Tibial nerve (tissue), 4 donors: Measurements from ENCODE around the gene HAUS7.

ENCODE experiments used
- EP300 ChIP-seq, 2 donors: sonication (generic); formaldehyde crosslinking; IDR thresholded peaks; one replicate each; pipeline ENCODE4 v1.6.1; 2017; ENCODE audit warnings: antibody characterized with exemption in 2 of 2, mild to moderate bottlenecking in 1 of 2
- TF ChIP-seq, protein P1 (sequence below), 5 experiments: fragments of 200-600 bp in 3 of 5; fragments of 450-650 bp in 2 of 5; sonication (generic) in 3 of 5; IDR thresholded peaks; one replicate each; pipeline ENCODE4 v1.5.1; 2016 to 2019; ENCODE audit warnings: antibody characterized with exemption in 5 of 5, mild to moderate bottlenecking in 3 of 5, moderate library complexity in 2 of 5

DNA sequence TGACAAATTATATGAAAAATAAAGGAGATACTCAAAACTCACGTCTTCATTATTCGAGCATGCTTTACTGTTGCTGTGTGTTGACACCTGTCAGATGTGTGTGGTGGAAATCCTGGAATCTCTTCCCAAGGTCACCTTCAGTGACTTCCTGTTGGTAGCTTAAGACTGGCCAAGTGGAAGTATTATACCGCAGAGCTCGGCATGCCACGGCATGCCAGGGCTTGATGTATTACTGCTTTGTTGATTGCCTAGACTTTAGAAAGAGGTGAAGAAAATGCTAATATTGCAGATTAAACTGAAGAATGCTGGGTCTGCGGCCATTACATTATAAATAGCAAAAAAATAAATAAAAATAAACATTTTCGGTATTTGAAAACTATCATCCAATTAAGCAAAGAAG is 29.1 kb downstream of the HAUS7 start:
- TF ChIP-seq, protein P1, sequence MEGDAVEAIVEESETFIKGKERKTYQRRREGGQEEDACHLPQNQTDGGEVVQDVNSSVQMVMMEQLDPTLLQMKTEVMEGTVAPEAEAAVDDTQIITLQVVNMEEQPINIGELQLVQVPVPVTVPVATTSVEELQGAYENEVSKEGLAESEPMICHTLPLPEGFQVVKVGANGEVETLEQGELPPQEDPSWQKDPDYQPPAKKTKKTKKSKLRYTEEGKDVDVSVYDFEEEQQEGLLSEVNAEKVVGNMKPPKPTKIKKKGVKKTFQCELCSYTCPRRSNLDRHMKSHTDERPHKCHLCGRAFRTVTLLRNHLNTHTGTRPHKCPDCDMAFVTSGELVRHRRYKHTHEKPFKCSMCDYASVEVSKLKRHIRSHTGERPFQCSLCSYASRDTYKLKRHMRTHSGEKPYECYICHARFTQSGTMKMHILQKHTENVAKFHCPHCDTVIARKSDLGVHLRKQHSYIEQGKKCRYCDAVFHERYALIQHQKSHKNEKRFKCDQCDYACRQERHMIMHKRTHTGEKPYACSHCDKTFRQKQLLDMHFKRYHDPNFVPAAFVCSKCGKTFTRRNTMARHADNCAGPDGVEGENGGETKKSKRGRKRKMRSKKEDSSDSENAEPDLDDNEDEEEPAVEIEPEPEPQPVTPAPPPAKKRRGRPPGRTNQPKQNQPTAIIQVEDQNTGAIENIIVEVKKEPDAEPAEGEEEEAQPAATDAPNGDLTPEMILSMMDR (IDR thresholded peaks at IDR 0.05), result no peak
- TF ChIP-seq EP300 (IDR thresholded peaks at IDR 0.05), result no peak
